Measurements from ENCODE around the gene RIPK4.
"Not testable (repeated sequence)": the region's sequence is repeated elsewhere in the genome, so short reads cannot be mapped to it uniquely, and the experiment has no call there.

Gene RIPK4

DNA sequence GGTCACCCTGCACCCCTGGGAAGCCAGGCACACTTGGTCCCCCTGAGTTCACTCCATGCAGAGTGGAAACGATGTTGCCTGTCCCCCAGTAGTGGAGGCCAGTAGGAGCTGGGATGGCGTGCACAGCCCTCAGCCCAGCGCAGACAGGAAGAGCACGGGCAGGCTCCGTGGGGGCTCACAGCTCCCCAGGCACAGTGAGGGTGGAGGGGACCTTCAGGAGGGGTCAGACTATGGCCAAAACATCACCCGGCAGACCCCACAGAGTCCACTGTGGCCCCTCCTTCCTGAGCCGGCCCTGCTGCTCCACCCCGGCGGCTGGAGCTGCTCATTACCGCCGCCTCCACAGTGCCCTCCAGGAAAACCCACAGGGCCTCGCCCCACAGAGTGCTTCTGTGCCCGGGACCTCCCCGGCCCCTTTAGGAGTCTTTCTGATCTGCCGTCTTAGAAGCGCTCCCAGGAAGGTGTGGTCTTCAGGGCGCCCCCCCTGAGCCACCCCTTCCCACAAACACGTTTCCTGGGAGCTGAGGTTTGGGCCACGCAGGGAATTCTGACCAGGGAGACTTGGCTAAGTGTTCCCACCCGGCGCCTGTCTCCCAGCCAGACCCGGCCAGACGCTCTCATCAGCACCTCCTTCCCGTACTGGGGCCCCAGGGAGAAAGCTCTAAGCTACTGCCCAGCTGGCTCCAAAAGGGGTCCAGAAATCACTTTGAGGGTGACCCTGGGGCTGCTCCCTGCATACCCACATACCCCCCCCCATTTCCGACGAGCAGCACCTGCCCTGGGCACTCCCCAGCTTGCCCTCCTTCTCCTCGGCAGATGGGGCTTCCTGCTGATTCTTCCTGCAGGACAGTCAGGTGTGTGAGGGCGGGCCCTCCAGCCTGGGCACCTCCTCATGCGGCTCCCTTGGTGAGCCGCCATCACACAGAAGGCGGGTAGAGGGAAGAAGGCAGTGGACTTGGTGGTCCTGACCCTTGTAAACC, 38.8 kb downstream of the RIPK4 start:
- no peak for DNase-seq
- Histone ChIP-seq H3K36me3 (no peaks in the 10 kb centered on the region), H3K4me1 (no peaks in the 10 kb centered on the region), H3K9me3 (no peaks in the 10 kb centered on the region), H3K4me3 (ENCODE audit: low read depth, low read length) (no peak overlapping the region), H3K27me3 (no peaks in the 10 kb centered on the region)
- no peak for TF ChIP-seq CTCF (IDR thresholded peaks at IDR 0.05; ENCODE audit: low read depth, low read length)

DNA sequence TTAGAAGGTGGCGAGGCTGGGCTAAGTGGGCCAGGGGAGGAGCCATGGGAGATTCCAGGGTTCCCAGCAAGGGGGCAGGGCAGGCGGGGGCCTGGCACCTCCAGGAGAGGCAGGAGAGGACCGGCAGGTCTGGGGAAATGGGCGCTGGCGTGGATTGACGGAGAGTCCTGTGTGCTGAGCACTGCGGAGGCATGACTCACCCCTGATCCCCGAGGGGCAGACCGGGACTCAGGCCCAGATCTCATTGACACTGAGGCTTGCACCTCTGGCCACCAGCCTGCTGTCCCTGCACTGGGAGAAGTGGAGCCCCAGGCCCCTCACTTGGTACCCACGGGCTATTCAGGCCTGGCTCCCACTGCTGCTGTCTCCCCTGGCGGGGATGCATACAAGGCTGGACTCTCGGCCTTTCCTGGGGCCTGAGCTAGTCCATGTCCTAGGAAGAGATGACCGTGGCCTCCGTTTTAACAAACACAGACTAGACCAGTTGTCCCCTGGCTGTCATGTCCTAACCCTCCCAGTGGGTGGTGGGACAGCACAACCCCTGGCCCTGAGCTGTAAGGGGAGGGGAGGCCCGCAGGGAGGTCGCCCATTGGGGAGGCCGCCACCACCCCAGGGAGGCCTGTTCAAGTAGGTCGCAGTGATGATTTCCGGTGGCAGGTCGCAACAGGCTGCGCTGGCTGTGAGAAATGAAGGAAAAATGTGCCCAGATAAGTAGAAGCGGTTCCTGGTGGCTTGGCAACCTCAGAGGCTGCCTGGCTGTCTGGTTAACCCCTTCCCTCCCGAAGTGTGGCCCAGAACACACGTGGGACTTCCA, 39.7 kb downstream of the RIPK4 start:
- no peak overlapping the region for H3K4me3 ChIP-seq (ENCODE audit: low read depth, low read length)
- DNase-seq = no peak
- H3K36me3 ChIP-seq = no peaks in the 10 kb centered on the region
- no peaks in the 10 kb centered on the region for H3K9me3 ChIP-seq
- H3K27me3 ChIP-seq = no peaks in the 10 kb centered on the region
- TF ChIP-seq CTCF (IDR thresholded peaks at IDR 0.05; ENCODE audit: low read depth, low read length) = no peak
- H3K4me1 ChIP-seq = no peaks in the 10 kb centered on the region

- Histone ChIP-seq H3K9me3 (no peaks in the 10 kb centered on the region), H3K36me3 (no peaks in the 10 kb centered on the region), H3K4me1 (no peaks in the 10 kb centered on the region), H3K4me3 (ENCODE audit: low read depth, low read length) (no peak overlapping the region), H3K27me3 (no peaks in the 10 kb centered on the region)
- no peak for DNase-seq
- TF ChIP-seq CTCF (IDR thresholded peaks at IDR 0.05; ENCODE audit: low read depth, low read length) = no peak
Measured at GRCh38 chr21:41726630-41726969, 40.3 kb downstream of the RIPK4 start.

DNA sequence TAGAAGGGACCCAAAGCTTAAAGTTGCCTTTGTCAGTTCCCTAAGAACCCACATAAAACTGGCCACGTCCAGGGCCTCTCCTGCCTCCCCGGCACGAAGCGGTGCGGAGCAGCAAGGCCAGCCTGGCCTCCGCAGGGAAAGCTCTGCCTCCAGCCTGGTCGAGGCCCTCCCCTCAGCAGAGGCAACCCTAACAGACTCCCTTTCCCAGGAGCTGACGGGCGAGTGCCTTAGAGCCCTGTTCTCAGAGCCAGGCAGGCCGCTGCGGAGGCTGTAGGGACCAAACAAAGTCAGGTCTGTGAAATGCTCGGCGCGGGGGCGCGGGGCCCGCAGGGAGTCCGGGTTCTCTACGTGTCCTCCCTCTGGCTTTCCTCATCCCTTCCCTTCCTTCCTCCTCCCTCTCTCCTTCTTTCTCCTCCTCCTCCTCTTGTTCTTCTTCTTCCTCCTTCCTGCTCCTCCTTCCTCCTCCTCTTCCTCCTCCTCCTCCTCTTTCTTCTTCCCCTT, 40.7 kb downstream of the RIPK4 start:
- H3K36me3 ChIP-seq = no peaks in the 10 kb centered on the region
- no peak overlapping the region for H3K4me3 ChIP-seq (ENCODE audit: low read depth, low read length)
- H3K27me3 ChIP-seq = no peaks in the 10 kb centered on the region
- no peaks in the 10 kb centered on the region for H3K9me3 ChIP-seq
- DNase-seq = no peak
- TF ChIP-seq CTCF (IDR thresholded peaks at IDR 0.05; ENCODE audit: low read depth, low read length) = no peak
- no peaks in the 10 kb centered on the region for H3K4me1 ChIP-seq

- no peaks in the 10 kb centered on the region for H3K4me1 ChIP-seq
- no peak for DNase-seq
- no peak for TF ChIP-seq CTCF (IDR thresholded peaks at IDR 0.05; ENCODE audit: low read depth, low read length)
- no peak overlapping the region for H3K4me3 ChIP-seq (ENCODE audit: low read depth, low read length)
- no peaks in the 10 kb centered on the region for H3K9me3 ChIP-seq
- no peaks in the 10 kb centered on the region for H3K27me3 ChIP-seq
- no peaks in the 10 kb centered on the region for H3K36me3 ChIP-seq
Measured at GRCh38 chr21:41725421-41726031, 41.3 kb downstream of the RIPK4 start.

- DNase-seq; H3K4me1 ChIP-seq; H3K9me3 ChIP-seq; H3K4me3 ChIP-seq (ENCODE audit: low read depth, low read length); H3K27me3 ChIP-seq; H3K36me3 ChIP-seq: not testable (repeated sequence)
Measured at GRCh38 chr21:41723835-41724234, 43.0 kb downstream of the RIPK4 start.
